Ovary (tissue), 9 donors: Measurements from ENCODE around the gene UGDH. TPM values are rescaled to one million over a fixed set of nuclear protein-coding genes. Genes with fewer than 3 reads are reported as not detected.
"Not testable (repeated sequence)": the region's sequence is repeated elsewhere in the genome, so short reads cannot be mapped to it uniquely, and the experiment has no call there.

Source experiments
- DNase-seq, 5 donors: peaks; one replicate each; pipeline ENCODE4 v3.0.0-alpha.2; 2019 to 2020
- H3K27ac ChIP-seq, 2 donors: fragments of 200-600 bp; one replicate each; pipeline versions ENCODE4 v1.5.1 to v1.8.0; 2019 to 2022
- H3K27me3 ChIP-seq: fragments of 200-600 bp; one replicate; pipeline ENCODE4 v1.8.0; 2022
- H3K36me3 ChIP-seq: fragments of 200-600 bp; sonication (generic); one replicate; pipeline ENCODE4 v1.5.1; 2019
- H3K4me1 ChIP-seq: one replicate; pipeline ENCODE4 v1.8.1; 2013; ENCODE audit warnings: mild to moderate bottlenecking, moderate library complexity; ENCODE audit not compliant: insufficient read depth
- H3K4me3 ChIP-seq: fragments of 200-600 bp; sonication (generic); one replicate; pipeline ENCODE4 v1.5.1; 2017
- H3K9me3 ChIP-seq, 2 donors: fragments of 200-600 bp in 1 of 2; sonication (generic) in 1 of 2; one replicate each; pipeline versions ENCODE4 v1.5.1 to v1.8.1; 2013 to 2019; ENCODE audit warnings: mild to moderate bottlenecking in 1 of 2, moderate library complexity in 1 of 2
- CTCF ChIP-seq, 3 donors: fragments of 450-650 bp in 2 of 3; fragments of 200-600 bp in 1 of 3; IDR thresholded peaks; one replicate each; pipeline versions ENCODE4 v1.5.1 to v1.8.0; 2016 to 2022; ENCODE audit warnings: antibody characterized with exemption in 3 of 3, mild to moderate bottlenecking in 1 of 3
- EP300 ChIP-seq: sonication (generic); formaldehyde crosslinking; IDR thresholded peaks from one replicate; pipeline ENCODE4 v1.6.1; 2017; ENCODE audit warnings: antibody characterized with exemption
- POLR2A ChIP-seq: fragments of 450-650 bp; IDR thresholded peaks from one replicate; pipeline ENCODE4 v1.6.1; 2017; ENCODE audit warnings: antibody characterized with exemption, mild to moderate bottlenecking, moderate library complexity
- WGBS, 3 donors: extraction: QIAGEN DNeasy Blood & Tissue Kit in 1 of 3; methylation state at CpG; one replicate each; pipeline versions ENCODE4 v1.1.5 to v1.1.7; 2013 to 2017; 5-methylcytosine and 5-hydroxymethylcytosine counted together
- intact Hi-C, 4 donors: fragments of 100-400 bp; cut with DNase I; formaldehyde crosslinking; loops; one replicate each; pipeline versions ENCODE4 v1.11.0 to v1.15.1; 2022 to 2023
- polyA plus RNA-seq, 2 donors: library from polyadenylated mRNA; stranded (reverse); fragments of 200-250 nt in 1 of 2; fragments of 350-450 nt in 1 of 2; fragmentation: Illumina TruSeq in 1 of 2; extraction: RNeasy Lipid Tissue Mini Kit (QIAGEN cat#74804) in 1 of 2; gene quantifications; one replicate each; pipeline ENCODE4 v1.2.3, GENCODE V29; 2013 to 2014
- total RNA-seq, 7 donors: library from RNA; depleted of rRNA in 2 of 7; stranded (reverse); fragments of >200 nt in 2 of 7; fragmentation: NEBNext Ultra II Directional in 3 of 7; extraction: Animal tissue kit (Norgen Biotek cat#: 25700) in 3 of 7; gene quantifications; one replicate each; pipeline versions ENCODE4 v1.1.0 to v1.2.4, GENCODE V29; 2016 to 2023
- donor health status: DM: no; HTN: no; CAD: no; lungs with moderate emphysema.
- donor health status: DM: no; HTN: no; CAD: no.
- donor health status: Bipolar disorder and iron deficiency.
- donor health status: DM: yes; HTN: yes; CAD: no.
- donor health status: DM: no; HTN: no; CAD: no.
- donor health status: DM: yes; HTN: yes; CAD: no.

The UGDH gene
- total and polyA plus RNA-seq, 9 donors = 18.3 to 106 (median 66.4) TPM

GRCh38 chr4:39559626-39560025, 32.4 kb upstream of the UGDH start:
- no peaks in the 10 kb centered on the region for H3K27me3 ChIP-seq
- H3K4me3 ChIP-seq = no peak overlapping the region
- TF ChIP-seq EP300 = no peak
- no peak for TF ChIP-seq CTCF (IDR thresholded peaks at IDR 0.05)
- no peak for TF ChIP-seq POLR2A

GRCh38 chr4:39555472-39555871, 28.2 kb upstream of the UGDH start:
- Histone ChIP-seq H3K9me3 (no peaks in the 10 kb centered on the region), H3K4me3 (no peak overlapping the region), H3K4me1 (peaks cover 3% of the 10 kb centered on the region), H3K27me3 (no peaks in the 10 kb centered on the region), H3K27ac (no peak overlapping the region), H3K36me3 (no peaks in the 10 kb centered on the region)
- WGBS, 3 donors = 95 to 99% (median 97%) methylated on average over 3 of the region's 3 CpGs
- intact Hi-C loops = no loop called here
- DNase-seq = no peak
- no peak for TF ChIP-seq CTCF (IDR thresholded peaks at IDR 0.05)
- TF ChIP-seq EP300 = no peak
- TF ChIP-seq POLR2A = no peak

More at GRCh38 chr4:39559626-39560025, 32.4 kb upstream of the UGDH start:
- intact Hi-C loops = no loop called here
- WGBS, 3 donors = 79 to 85% (median 85%) methylated on average over 9 of the region's 9 CpGs
- DNase-seq = no peak
- H3K4me1 ChIP-seq = peaks cover 3% of the 10 kb centered on the region
- no peaks in the 10 kb centered on the region for H3K36me3 ChIP-seq
- no peaks in the 10 kb centered on the region for H3K9me3 ChIP-seq
- H3K27ac ChIP-seq = peak overlapping the region in 1 of 2 donors; percentile 43

GRCh38 chr4:39548425-39549067, 21.3 kb upstream of the UGDH start:
- Histone ChIP-seq H3K36me3 (no peaks in the 10 kb centered on the region), H3K4me1 (peaks cover 7% of the 10 kb centered on the region), H3K27ac (no peak overlapping the region), H3K9me3 (no peaks in the 10 kb centered on the region), H3K27me3 (no peaks in the 10 kb centered on the region), H3K4me3 (no peak overlapping the region)
- TF ChIP-seq CTCF (IDR thresholded peaks at IDR 0.05) (no peak), EP300 (no peak)
- intact Hi-C loops = no loop called here
- no peak for DNase-seq
- WGBS, 3 donors = 63 to 74% (median 74%) methylated on average over 3 of the region's 3 CpGs

GRCh38 chr4:39544580-39545315, 17.5 kb upstream of the UGDH start:
- H3K36me3 ChIP-seq = no peaks in the 10 kb centered on the region
- H3K27me3 ChIP-seq = no peaks in the 10 kb centered on the region
- intact Hi-C loops = no loop called here
- no peak for DNase-seq
- no peaks in the 10 kb centered on the region for H3K9me3 ChIP-seq
- 2 to 4% methylated on average over 1 of the region's 1 CpG; no CpG with 5 or more reads in 1 of the 3 donors for WGBS, 3 donors
- no peak overlapping the region for H3K27ac ChIP-seq
- peaks cover 7% of the 10 kb centered on the region for H3K4me1 ChIP-seq
- TF ChIP-seq CTCF (IDR thresholded peaks at IDR 0.05) = no peak
- no peak for TF ChIP-seq EP300
- no peak for TF ChIP-seq POLR2A
- no peak overlapping the region for H3K4me3 ChIP-seq

- H3K9me3 ChIP-seq, H3K4me3 ChIP-seq, H3K36me3 ChIP-seq, H3K27me3 ChIP-seq, H3K27ac ChIP-seq, DNase-seq, H3K4me1 ChIP-seq, intact Hi-C loops: not testable (repeated sequence)
- WGBS, 3 donors = 82 to 97% (median 89%) methylated on average over 4 of the region's 4 CpGs
These were observed 16.8 kb upstream of the UGDH start for GRCh38 chr4:39544080-39544479.
